ENCODE data around the gene INHBB. TPM values are rescaled to one million over a fixed set of nuclear protein-coding genes. Genes with fewer than 3 reads are reported as not detected.

Gene INHBB
- total and polyA plus RNA-seq, 2 of the 4 experiments (the other 2 are of a cell fraction): 0.18 to 0.92 TPM

DNA sequence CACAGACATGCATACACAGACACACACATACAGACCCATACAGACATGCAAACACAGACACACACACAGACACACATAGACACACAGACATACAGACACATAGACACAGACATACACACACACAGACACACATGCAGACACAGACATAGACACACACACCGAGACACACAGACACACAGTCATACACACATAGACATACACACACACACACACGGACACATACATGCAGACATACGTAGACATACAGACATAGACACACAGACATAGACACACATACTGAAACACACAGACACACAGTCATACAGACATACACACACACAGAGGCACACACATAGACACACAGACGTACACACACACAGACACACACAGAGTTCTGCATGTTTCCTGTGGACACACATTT is 26.9 kb downstream of the INHBB start:
- Histone ChIP-seq H3K23ac (ENCODE audit: low read depth, low read length) (no peak overlapping the region), H4K91ac (ENCODE audit: insufficient read depth, low read depth, low read length) (no peak overlapping the region), H3K4me3 (ENCODE audit: insufficient read depth, low read depth, low read length) (no peak overlapping the region), H3K18ac (ENCODE audit: low read depth, low read length) (no peak overlapping the region), H3K4ac (ENCODE audit: low read depth, low read length) (no peak overlapping the region), H3K27me3 (ENCODE audit: control insufficient read depth, insufficient read depth, low read length) (peaks cover 56% of the 10 kb centered on the region), H3K9me3 (ENCODE audit: control insufficient read depth, insufficient read depth, low read length) (no peaks in the 10 kb centered on the region), H2AFZ (replicated peaks; ENCODE audit: low read length, poor library complexity) (no peak overlapping the region), H2BK15ac (ENCODE audit: low read depth, low read length) (no peak overlapping the region), H4K5ac (ENCODE audit: low read depth, low read length) (no peak overlapping the region), H3K14ac (replicated peaks; ENCODE audit: low read depth, low read length) (no peak overlapping the region), H3K4me1 (ENCODE audit: control insufficient read depth, insufficient read depth, low read length) (no peaks in the 10 kb centered on the region; the same call in 1 of the 2 replicates), H3K9me1 (ENCODE audit: insufficient read depth, low read length) (no peaks in the 10 kb centered on the region), H2AK9ac (replicated peaks; ENCODE audit: low read depth, low read length, poor library complexity) (no peak overlapping the region), H2AK5ac (ENCODE audit: low read depth, low read length) (no peak overlapping the region), H3K4me2 (ENCODE audit: low read depth, low read length) (no peak overlapping the region), H2BK20ac (ENCODE audit: low read depth, low read length) (no peak overlapping the region), H2BK120ac (ENCODE audit: low read depth, low read length) (no peak overlapping the region), H4K20me1 (ENCODE audit: insufficient read depth, low read length) (no peaks in the 10 kb centered on the region; the same call in 1 of the 2 replicates), H3K79me1 (ENCODE audit: low read depth in 1 of 2, low read length in 2 of 2) (no peaks in the 10 kb centered on the region), H3K56ac (ENCODE audit: extremely low read depth, insufficient read depth, low read length) (no peak overlapping the region), H3K9ac (ENCODE audit: low read depth, low read length) (no peak overlapping the region), H3K36me3 (ENCODE audit: control insufficient read depth, insufficient read depth, low read length) (no peaks in the 10 kb centered on the region), H3K27ac (ENCODE audit: insufficient read depth, low read length) (no peak overlapping the region), H4K8ac (ENCODE audit: low read depth in 2 of 2, low read length in 2 of 2) (no peak overlapping the region), H2BK5ac (ENCODE audit: low read depth, low read length, poor library complexity, severe bottlenecking) (peak overlapping the region; percentile 76)
- no peak for DNase-seq
- BruUV-seq (replicated peaks): no TSS peak
- dilution Hi-C loops (cut with HindIII; ENCODE audit: low sequenced_read_pairs, unreplicated experiment): no loop called here
- no CpG with 5 or more reads among the region's 4 CpGs for WGBS, 2 experiments (ENCODE audit: extremely low coverage in 2 of 2, insufficient read length in 1 of 2)
- ChIA-PET CTCF (no interaction called here), POLR2A (ENCODE audit: unreplicated experiment) (no interaction called here)
- ATAC-seq (ENCODE audit: low read depth): no peak
- intact Hi-C loops (cut with micrococcal nuclease): no loop called here
- in situ Hi-C loops (cut with MboI; ENCODE audit: low sequenced_read_pairs): no loop called here
- TF ChIP-seq FOS (IDR thresholded peaks at IDR 0.05; ENCODE audit: low read depth, low read length): no peak
- TF ChIP-seq CHD1 (IDR thresholded peaks at IDR 0.05; ENCODE audit: low read depth, low read length): no peak
- TF ChIP-seq MAZ (IDR thresholded peaks at IDR 0.05; ENCODE audit: borderline replicate concordance, low read depth, low read length): no peak
- TF ChIP-seq BHLHE40 (IDR thresholded peaks at IDR 0.05; ENCODE audit: low read depth, low read length): no peak
- TF ChIP-seq, protein P1, sequence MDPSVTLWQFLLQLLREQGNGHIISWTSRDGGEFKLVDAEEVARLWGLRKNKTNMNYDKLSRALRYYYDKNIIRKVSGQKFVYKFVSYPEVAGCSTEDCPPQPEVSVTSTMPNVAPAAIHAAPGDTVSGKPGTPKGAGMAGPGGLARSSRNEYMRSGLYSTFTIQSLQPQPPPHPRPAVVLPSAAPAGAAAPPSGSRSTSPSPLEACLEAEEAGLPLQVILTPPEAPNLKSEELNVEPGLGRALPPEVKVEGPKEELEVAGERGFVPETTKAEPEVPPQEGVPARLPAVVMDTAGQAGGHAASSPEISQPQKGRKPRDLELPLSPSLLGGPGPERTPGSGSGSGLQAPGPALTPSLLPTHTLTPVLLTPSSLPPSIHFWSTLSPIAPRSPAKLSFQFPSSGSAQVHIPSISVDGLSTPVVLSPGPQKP (IDR thresholded peaks at IDR 0.05; ENCODE audit: borderline replicate concordance, low read depth, low read length): no peak
- no peak for TF ChIP-seq MXI1 (IDR thresholded peaks at IDR 0.05; ENCODE audit: borderline replicate concordance, low read depth, low read length)
- no peak for TF ChIP-seq POLR2A (IDR thresholded peaks at IDR 0.05; ENCODE audit: low read depth, low read length)

Measured in IMR-90 (cell line).